K562 (cell line): ENCODE results near the gene ARHGAP18.

Experiments
- CCNT2 ChIP-seq: IDR thresholded peaks from 2 replicates; pipeline ENCODE4 v1.6.1; 2011; ENCODE audit warnings: borderline replicate concordance, low read depth, mild to moderate bottlenecking, moderate library complexity, mixed read lengths, low read length; ENCODE audit not compliant: insufficient read length; ENCODE audit errors: extremely low read depth
- CREB1 ChIP-seq, 2 experiments: sonication (generic) in 1 of 2; formaldehyde crosslinking in 1 of 2; IDR thresholded peaks; 2 replicates each; pipeline versions ENCODE4 v1.6.1 to v1.8.0; 2012 to 2022; ENCODE audit warnings: inconsistent platforms in 1 of 2, mild to moderate bottlenecking in 1 of 2, missing genetic modification reagents in 1 of 2, moderate library complexity in 1 of 2
- FOXJ3 ChIP-seq: sonication (generic); formaldehyde crosslinking; IDR thresholded peaks from 2 replicates; pipeline ENCODE4 v1.4.0; 2020; ENCODE audit warnings: mild to moderate bottlenecking, missing genetic modification reagents
- HNRNPH1 ChIP-seq: fragments of 200-400 bp; formaldehyde crosslinking; optimal IDR thresholded peaks from 2 replicates; pipeline ENCODE3; 2017; ENCODE audit warnings: low read depth, mild to moderate bottlenecking, low read length, moderate library complexity
- KDM5B ChIP-seq: fragments of 200-600 bp; sonication (generic); IDR thresholded peaks from 2 replicates; pipeline ENCODE4 v1.6.1; 2012; ENCODE audit warnings: low read depth, mild to moderate bottlenecking, moderate library complexity, low read length, control low read depth, inconsistent platforms; ENCODE audit not compliant: insufficient replicate concordance
- MED1 ChIP-seq: sonication (generic); formaldehyde crosslinking; IDR thresholded peaks from 2 replicates; pipeline ENCODE4 v1.8.1; 2023; ENCODE audit warnings: missing genetic modification reagents, borderline replicate concordance
- MYC ChIP-seq, 2 experiments: fragments of 250-450 bp in 1 of 2; sonication (Bioruptor Pico) in 1 of 2; IDR thresholded peaks; 2 replicates each; pipeline versions ENCODE4 v1.5.1 to v1.6.1; 2012 to 2021; ENCODE audit warnings: low read depth in 2 of 2, borderline replicate concordance in 1 of 2, improper control_type of control experiment in 1 of 2, low read length in 1 of 2, mild to moderate bottlenecking in 1 of 2, moderate library complexity in 1 of 2
- POLR2A ChIP-seq: fragments of 450-650 bp; conservative IDR thresholded peaks from 2 replicates; pipeline ENCODE4 v1.6.1; 2016
- SRSF1 ChIP-seq: fragments of 200-400 bp; formaldehyde crosslinking; IDR thresholded peaks from 2 replicates; pipeline ENCODE4 v1.6.1; 2017; ENCODE audit warnings: mild to moderate bottlenecking, low read depth, low read length, moderate library complexity
- SRSF3 ChIP-seq: fragments of 200-400 bp; formaldehyde crosslinking; IDR thresholded peaks from 2 replicates; pipeline ENCODE4 v1.6.1; 2016; ENCODE audit warnings: mild to moderate bottlenecking, low read length, moderate library complexity; ENCODE audit not compliant: insufficient read depth
- STAG1 ChIP-seq: sonication (generic); formaldehyde crosslinking; IDR thresholded peaks from 2 replicates; pipeline ENCODE4 v1.5.0; 2020; ENCODE audit warnings: missing genetic modification reagents, borderline replicate concordance
- ZNF561 ChIP-seq: fragments of 450-650 bp; formaldehyde crosslinking; conservative IDR thresholded peaks from 2 replicates; pipeline ENCODE4 v1.4.0; 2020; ENCODE audit warnings: mild to moderate bottlenecking, moderate library complexity
- TF ChIP-seq, protein P1 (sequence below), 2 experiments: fragments of 450-650 bp; formaldehyde crosslinking in 1 of 2; IDR thresholded peaks; 2 replicates each; pipeline versions ENCODE4 v1.4.0 to v1.6.1; 2014 to 2020; ENCODE audit warnings: mild to moderate bottlenecking in 2 of 2, borderline replicate concordance in 1 of 2, low read depth in 1 of 2
- TF ChIP-seq, protein P2 (sequence below): sonication (generic); formaldehyde crosslinking; IDR thresholded peaks from 2 replicates; pipeline ENCODE4 v1.8.1; 2022; ENCODE audit warnings: missing genetic modification reagents

DNA sequence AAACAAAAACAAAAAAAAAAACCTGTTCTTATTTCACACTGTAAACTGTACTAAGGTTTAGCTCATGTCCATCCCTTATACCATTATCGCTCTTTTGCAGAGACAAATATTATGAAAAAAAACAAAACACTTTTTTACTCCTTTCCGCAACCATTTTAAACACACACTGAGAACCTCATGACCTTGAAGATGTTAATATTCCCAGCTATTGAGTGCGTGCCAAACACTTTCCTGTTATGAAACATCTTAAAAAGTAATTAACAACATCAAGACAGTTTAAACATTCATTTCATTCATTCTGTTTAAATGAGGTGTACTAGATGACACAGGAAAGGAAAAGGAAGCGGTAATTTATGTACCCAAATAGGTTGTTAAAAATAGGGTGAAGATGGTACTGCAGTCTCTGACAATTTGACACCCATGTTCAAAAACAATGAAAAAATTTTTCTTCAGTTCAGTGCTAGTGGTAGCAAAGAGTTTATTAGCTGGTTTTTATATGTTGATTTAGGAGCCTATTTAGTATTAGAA lies 3.9 kb upstream of the ARHGAP18 start:
- TF ChIP-seq, protein P1, sequence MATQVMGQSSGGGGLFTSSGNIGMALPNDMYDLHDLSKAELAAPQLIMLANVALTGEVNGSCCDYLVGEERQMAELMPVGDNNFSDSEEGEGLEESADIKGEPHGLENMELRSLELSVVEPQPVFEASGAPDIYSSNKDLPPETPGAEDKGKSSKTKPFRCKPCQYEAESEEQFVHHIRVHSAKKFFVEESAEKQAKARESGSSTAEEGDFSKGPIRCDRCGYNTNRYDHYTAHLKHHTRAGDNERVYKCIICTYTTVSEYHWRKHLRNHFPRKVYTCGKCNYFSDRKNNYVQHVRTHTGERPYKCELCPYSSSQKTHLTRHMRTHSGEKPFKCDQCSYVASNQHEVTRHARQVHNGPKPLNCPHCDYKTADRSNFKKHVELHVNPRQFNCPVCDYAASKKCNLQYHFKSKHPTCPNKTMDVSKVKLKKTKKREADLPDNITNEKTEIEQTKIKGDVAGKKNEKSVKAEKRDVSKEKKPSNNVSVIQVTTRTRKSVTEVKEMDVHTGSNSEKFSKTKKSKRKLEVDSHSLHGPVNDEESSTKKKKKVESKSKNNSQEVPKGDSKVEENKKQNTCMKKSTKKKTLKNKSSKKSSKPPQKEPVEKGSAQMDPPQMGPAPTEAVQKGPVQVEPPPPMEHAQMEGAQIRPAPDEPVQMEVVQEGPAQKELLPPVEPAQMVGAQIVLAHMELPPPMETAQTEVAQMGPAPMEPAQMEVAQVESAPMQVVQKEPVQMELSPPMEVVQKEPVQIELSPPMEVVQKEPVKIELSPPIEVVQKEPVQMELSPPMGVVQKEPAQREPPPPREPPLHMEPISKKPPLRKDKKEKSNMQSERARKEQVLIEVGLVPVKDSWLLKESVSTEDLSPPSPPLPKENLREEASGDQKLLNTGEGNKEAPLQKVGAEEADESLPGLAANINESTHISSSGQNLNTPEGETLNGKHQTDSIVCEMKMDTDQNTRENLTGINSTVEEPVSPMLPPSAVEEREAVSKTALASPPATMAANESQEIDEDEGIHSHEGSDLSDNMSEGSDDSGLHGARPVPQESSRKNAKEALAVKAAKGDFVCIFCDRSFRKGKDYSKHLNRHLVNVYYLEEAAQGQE (IDR thresholded peaks at IDR 0.05; ENCODE audit: borderline replicate concordance), result no peak
- TF ChIP-seq, protein P1 (CRISPR knock-in tag; IDR thresholded peaks at IDR 0.05; ENCODE audit: low read depth), result no peak
- TF ChIP-seq STAG1 (CRISPR knock-in tag) (no peak), CCNT2 (no peak), MED1 (CRISPR knock-in tag) (no peak), KDM5B (no peak), MYC (IDR thresholded peaks at IDR 0.05; ENCODE audit: low read depth, low read length) (no peak), MYC (CRISPR knock-in tag; IDR thresholded peaks at IDR 0.05; ENCODE audit: borderline replicate concordance, low read depth) (no peak), FOXJ3 (no peak), ZNF561 (no peak), POLR2A (no peak), HNRNPH1 (no peak), SRSF1 (no peak), SRSF3 (no peak), CREB1 (IDR thresholded peaks at IDR 0.05) (no peak), CREB1 (CRISPR knock-in tag; IDR thresholded peaks at IDR 0.05) (no peak)
- TF ChIP-seq, protein P2, sequence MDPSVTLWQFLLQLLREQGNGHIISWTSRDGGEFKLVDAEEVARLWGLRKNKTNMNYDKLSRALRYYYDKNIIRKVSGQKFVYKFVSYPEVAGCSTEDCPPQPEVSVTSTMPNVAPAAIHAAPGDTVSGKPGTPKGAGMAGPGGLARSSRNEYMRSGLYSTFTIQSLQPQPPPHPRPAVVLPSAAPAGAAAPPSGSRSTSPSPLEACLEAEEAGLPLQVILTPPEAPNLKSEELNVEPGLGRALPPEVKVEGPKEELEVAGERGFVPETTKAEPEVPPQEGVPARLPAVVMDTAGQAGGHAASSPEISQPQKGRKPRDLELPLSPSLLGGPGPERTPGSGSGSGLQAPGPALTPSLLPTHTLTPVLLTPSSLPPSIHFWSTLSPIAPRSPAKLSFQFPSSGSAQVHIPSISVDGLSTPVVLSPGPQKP (CRISPR knock-in tag), result no peak
